Kidney glomerular epithelial cell (primary cell): ENCODE measurements around the gene CERS1.

Experiments
- DNase-seq: peaks from one replicate; lab custom pipeline; 2025; lab: John Stamatoyannopoulos, UW

Gene CERS1

DNA sequence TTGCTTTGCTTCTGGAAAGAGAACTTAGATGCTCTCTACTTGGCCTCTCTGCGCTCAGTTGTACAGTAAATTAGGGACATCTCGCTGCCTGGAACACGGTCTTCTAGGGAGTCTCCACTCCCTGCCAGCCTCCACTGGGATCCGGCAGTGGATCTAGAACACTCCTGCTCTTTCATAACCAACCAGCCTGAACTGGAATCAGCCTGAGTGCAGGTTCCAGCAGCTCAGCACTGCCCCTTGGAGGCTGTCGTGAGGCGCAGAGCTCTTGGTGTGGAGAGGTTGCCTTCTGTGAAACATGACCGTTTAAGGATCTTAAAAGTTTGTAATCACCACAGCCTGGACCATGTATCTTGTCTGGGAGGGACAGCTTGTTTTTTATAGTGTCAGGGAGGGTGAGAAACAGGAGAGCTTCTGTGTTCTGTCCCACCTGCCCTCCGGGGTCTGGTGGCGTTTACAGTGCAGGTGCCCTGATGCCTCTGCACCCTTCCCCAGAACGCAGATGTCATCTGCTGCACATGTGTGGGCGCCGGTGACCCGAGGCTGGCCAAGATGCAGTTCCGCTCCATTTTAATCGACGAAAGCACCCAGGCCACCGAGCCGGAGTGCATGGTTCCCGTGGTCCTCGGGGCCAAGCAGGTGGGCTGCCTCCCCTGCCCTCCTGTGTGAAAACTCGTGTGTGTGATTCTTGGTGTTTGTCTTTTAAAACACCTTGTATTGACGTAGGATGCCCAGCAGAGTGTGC, 39.4 kb downstream of the CERS1 start:
- DNase-seq: no peak

GRCh38 chr19:18855647-18856384, 40.1 kb downstream of the CERS1 start:
- no peak for DNase-seq

DNA sequence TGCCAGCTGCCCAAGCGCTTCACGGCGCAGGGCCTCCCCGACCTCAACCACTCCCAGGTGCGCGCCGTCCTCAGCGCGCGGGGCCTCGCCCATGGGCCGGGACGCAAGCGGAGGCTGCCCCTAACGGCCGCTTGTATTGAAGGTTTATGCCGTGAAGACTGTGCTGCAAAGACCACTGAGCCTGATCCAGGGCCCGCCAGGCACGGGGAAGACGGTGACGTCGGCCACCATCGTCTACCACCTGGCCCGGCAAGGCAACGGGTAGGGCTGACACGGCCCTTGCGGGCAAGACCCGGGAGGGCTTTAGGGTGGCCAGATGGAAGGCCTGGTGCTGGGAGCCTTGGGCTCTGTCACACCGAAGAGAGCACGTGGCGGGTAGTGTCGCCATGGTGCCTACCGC, 41.0 kb downstream of the CERS1 start:
- no peak for DNase-seq

- DNase-seq: no peak
Measured at GRCh38 chr19:18853755-18854427, 42.1 kb downstream of the CERS1 start.

DNA sequence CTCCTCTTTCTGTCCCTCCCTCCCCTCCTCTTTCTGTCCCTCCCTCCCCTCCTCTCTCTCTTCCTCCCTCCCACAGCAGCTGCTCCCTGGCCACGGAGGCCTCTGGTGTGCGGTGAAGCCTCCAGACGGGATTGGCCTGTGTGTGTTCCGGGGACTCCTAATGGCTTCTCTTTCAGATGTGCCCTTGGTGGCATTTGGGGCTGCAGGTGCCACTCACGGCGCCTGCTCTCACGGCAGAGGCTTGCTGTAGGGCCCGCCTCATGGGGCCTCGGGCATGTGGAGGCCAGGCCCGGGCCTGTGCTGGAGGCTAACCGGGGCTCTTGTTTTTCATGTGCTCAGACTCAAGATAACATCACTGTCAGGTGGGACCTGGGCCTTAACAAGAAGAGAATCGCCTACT, 43.3 kb downstream of the CERS1 start:
- DNase-seq: no peak

DNA sequence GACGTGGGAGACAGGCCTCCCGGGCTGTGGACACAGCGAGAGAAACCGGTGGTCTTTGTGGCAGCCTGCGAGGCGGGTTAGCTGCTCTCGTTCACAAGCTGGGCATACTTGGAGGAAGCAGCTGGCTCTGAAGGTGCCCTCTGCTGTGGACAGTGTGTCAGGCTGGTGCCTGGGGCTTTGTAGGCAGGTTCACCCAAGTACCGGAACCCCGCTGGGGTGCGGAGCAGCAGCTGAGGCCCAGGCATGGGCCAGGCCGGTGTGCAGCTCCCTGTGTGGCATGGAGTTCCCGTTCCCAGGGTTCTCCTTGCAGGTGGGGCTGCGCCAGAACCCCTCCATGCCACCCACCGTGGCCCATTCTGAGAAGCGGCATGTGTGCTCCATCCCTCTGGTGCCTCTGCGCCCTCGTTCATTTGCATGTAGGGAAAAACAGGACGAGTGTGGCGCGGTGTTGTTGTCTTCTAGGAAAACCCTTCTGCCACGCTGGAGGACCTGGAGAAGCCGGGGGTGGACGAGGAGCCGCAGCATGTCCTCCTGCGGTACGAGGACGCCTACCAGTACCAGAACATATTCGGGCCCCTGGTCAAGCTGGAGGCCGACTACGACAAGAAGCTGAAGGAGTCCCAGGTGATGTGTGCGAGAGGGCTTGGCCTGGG, 44.2 kb downstream of the CERS1 start:
- DNase-seq: no peak

DNA sequence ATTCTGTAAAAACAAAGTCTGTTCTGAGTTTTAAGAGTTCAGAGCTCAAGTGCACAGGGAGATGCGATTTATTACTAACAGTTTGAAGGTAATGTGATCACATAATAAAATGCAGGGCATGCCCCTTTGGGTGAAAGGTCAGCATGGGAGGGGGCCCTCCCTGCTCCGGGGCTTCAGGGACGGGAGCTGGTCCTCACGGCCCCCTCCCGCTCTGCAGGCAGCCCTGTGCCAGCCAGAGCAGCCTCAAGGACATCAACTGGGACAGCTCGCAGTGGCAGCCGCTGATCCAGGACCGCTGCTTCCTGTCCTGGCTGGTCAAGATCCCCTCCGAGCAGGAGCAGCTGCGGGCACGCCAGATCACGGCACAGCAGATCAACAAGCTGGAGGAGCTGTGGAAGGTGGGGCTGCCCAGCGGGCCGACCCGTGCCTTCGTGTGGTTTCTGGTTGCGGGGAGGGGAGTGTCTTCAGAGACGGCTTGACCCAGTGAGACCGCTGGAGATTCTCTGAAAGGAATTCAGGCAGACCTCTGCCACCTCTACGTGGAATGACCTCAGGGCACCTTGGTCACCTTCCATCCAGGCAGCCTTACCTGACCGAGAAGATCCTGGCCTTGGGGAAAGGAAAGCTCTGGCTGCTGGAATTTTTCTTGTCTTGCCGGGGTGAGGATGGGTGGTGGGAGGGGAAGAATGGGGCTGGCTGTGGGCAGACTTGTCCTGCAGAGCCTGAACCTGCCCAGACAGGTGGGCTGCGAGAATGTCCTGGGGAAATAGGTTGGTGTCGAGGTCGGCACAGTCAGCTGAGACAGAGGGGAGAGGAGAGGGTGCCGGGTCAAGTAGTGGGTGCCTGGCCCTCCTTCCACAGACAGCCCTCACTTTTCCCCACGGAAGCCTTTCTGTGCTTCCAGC, 45.2 kb downstream of the CERS1 start:
- no peak for DNase-seq

DNA sequence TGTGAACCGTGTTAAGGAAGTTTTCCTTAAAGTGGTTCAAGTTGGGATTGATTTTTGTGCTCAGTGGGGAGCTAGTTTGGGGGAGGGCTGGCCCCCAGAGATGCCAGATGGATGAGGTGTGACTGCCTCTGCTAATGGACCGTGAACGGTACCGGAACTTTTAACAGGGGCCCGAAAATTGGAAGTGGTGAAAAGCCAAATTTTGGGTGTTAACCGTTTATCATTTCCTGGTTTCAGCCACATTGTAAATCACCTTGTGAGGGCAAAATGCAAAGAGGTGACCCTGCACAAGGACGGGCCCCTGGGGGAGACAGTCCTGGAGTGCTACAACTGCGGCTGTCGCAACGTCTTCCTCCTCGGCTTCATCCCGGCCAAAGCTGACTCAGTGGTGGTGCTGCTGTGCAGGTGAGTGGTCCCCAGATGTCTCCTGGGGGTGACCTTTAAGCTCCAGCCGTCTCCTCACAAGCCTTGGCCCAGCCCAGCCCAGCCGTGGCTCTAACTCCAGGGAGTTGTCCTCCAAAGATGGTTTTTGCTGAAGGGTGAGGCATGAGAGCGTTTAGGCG, 46.0 kb downstream of the CERS1 start:
- no peak for DNase-seq

GRCh38 chr19:18848878-18849661, 46.9 kb downstream of the CERS1 start:
- no peak for DNase-seq

DNA sequence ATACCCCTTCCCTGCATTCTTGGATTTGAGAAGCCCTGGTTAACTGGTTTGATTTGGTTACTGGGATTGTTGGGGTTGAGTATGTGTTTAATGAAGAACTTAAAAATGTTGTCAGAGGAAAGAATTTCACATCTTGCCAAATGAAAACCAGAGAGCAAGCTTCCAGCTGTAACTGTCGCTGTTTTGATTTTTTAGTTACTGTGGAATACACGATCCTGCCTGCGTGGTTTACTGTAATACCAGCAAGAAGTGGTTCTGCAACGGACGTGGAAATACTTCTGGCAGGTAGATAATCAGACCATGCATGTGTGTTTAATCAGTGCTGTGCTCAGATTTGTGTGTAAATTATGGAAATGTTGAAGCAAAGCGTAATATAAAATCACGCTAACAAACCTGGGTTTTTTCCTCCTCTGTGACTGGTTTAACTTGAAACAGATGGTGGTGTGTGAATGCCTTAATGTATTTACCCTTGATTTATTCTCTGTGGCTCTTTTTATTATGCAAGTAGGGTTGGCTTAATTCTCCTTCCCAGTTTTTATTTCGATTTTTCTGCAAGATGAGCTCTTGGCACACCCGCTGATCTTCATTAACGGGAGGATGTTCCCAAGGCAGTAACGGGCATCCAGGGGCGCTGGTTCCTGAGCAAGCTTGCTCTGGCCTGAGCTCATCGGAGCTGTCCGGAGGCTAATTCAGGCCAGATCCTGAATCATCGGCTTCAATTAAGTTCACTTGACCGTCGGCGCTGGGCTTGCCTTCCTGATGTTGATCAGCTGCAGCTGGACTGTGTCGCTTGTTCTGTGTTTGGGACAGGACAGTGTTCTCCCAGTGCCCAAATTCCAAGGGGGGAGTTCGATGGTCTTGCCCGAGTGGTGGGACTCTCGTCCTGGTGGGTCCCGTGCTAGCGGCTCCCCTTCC, 48.2 kb downstream of the CERS1 start:
- DNase-seq: no peak

DNA sequence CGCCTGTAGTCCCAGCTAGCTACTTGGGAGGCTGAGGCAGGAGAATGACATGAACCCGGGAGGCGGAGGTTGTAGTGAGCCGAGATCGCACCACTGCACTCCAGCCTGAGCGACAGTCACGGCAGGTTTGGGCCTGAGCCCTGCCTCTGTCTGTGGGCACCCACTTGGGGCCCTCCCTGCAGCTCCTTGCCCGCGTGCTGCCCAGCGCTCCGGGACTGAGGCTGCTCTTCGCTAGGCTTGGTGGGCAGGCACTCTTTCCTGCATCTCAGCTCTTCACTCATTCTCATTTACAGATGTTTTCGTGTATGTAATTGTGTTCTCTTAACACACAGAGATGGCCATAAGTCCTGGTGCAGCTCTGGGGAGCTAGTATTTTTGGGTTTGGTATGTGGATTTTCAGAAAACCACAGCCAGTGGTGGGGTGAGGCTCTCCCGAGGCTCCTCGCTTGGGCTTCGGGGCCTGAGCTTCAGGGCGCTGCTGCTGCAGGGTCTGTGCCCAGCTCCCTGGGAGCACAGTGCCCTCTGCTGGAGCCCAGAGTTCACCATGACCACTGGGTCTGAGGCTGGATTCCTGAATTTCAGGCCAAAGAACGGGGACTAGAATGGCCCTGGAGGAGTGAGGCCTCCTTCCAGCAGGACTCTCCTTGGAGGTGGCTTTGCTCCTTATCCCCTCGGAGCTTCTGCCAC, 49.0 kb downstream of the CERS1 start:
- peak; percentile 50 for DNase-seq

GRCh38 chr19:18845961-18846360, 50.0 kb downstream of the CERS1 start:
- no peak for DNase-seq

DNA sequence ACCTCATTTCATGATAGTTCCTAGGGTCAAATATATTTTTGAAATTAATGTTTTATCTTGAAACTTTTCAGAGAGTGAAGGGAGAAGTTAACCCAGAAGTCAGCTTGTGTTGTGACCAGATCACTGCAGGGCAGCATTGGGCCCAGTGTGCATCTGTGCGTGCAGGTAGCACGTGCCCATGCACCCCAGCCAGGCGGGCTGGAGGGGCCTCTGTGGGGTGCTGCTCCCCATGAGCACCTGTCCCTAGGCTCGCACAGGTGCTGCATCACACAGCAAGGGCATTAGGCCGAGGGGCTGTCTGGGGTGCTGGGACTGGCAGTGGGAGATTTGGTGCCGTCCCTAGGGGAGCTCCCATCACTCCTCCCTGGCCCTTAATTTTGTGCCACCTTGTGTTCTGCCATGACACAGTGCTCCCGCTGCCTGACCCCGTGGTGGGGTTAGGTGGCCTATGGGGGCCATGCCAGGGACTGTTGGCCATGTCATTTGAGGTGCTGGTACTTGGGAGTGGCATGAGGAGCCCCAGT, 51.1 kb downstream of the CERS1 start:
- DNase-seq: no peak

DNA sequence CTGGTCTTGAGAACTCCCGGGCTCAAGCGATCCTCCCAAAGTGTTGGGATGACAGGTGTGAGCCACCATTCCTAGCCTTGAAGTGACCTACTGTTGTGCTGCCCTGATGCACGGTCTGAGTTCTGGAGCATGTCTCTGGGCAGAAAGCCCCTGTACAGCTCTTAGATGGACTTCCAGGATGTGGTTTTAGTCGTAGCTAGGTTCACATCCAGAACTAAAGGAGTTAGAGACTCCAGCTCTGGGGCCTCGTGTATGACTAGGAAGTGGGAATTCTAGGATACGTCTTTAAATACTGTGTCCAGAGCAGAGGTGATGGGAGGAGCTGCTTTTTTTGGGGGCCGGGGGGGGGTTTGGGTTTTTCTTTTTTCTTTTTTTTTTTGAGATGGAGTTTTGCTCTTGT, 52.0 kb downstream of the CERS1 start:
- DNase-seq: no peak

- DNase-seq: no peak
Measured at GRCh38 chr19:18842166-18842565, 53.8 kb downstream of the CERS1 start.

- no peak for DNase-seq
Measured at GRCh38 chr19:18841400-18841799, 54.6 kb downstream of the CERS1 start.

- DNase-seq: no peak
Measured at GRCh38 chr19:18840288-18841267, 55.4 kb downstream of the CERS1 start.
